GM21360 (cell line): Measurements from ENCODE around the gene LMNB1.
"Not testable (repeated sequence)": the region's sequence is repeated elsewhere in the genome, so short reads cannot be mapped to it uniquely, and the experiment has no call there.

Experiments used
- ATAC-seq: cut with Tn5 transposase; IDR thresholded peaks from one replicate; pipeline ENCODE4 v1.9.1; 2021; ENCODE audit warnings: mild to moderate bottlenecking, moderate library complexity; ENCODE audit not compliant: unreplicated experiment

Gene LMNB1

DNA sequence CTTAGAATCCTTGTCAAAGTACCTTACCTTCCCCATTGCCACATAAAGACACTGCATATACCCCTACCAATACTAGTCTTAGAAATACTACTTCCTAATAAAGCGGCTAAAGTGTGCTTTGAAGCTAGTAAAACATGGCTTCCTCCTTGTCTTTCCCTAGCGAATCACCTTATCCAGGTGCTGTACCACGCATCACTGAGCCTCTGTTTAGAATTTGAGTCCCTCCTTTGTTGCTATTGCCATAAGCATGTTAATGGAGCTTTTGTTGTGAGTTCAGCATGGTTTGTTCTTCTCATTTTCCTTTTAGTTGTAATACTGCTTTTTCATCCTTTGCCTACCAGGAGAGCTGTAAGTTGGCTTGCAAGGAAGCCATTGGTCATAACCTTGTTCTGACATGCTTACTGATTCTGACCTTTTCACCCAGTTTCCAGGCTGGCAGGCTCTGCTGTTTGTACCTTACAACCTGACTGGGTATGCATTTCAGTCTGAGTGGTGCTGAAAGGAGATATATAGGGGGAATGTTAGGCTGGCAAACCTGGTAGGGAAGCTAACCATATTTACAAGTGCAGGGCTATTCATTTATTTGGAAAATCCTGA is 49.8 kb downstream of the LMNB1 start:
- ATAC-seq: no peak

DNA sequence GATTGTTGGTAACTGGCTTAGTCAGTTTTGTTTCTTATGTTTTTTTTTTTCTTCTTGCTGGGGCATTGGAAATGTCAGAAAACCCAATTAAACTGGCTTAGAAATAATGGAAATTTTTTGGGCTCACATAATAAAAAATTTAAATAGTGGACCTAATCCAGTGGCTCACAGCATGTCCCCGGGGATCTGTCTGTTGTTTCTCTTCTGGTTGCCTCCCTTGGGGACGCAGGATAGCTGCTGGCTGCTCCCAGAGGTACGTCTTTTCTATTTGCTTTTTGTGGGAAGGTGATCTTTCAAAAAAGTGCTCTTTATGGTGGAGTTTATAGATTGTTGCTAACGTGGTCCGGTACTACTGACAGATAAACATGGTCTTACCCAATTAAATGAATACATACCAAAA is 52.2 kb downstream of the LMNB1 start:
- ATAC-seq: no peak

DNA sequence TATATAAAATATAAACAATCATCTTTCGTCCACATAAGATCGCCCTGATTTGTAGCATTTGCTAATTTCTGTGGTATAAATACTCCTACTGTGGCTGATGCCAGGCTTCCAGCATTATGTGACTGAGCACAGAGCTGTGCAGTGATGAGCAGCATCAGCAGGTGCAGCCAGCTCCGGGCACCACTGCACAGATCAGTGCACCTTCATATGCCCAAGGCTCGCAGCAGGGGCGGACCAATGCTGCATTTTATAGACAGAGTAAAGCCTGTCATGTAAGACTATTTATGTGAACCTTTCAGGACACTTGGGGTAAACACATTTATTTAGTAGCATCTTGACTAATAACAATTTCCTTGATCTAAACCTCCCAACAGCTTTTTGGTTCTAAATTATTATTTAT is 53.1 kb downstream of the LMNB1 start:
- no peak for ATAC-seq

DNA sequence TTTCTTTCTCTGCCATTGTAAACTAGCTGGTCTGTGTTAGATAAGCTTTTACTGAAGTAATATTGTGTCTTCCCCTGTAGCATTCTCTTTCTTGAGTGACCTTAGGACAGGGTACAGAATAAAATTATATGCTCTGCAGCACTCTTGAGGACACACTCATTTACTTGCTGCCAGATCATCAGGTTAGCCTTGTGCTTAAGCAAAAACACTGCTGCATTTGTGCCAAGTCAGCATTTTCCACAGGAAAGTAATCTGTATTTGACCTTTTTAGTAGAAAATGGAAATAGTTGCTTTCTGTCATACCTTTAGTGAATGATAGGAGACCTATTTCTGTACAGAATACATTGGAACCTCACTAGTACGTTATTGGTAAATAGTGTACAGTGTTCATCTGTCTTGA is 54.2 kb downstream of the LMNB1 start:
- no peak for ATAC-seq

DNA sequence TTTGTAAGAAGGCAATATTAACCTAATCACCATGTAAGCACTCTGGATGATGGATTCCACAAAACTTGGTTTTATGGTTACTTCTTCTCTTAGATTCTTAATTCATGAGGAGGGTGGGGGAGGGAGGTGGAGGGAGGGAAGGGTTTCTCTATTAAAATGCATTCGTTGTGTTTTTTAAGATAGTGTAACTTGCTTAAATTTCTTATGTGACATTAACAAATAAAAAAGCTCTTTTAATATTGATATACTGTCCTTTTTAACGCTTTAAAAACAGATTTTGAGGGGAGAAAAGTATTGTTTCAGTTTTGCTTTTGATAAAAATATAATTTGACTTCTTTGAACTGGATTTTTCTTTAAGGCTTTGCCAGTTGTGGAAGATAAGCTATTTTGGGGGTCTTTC is 59.8 kb downstream of the LMNB1 start:
- ATAC-seq: no peak

DNA sequence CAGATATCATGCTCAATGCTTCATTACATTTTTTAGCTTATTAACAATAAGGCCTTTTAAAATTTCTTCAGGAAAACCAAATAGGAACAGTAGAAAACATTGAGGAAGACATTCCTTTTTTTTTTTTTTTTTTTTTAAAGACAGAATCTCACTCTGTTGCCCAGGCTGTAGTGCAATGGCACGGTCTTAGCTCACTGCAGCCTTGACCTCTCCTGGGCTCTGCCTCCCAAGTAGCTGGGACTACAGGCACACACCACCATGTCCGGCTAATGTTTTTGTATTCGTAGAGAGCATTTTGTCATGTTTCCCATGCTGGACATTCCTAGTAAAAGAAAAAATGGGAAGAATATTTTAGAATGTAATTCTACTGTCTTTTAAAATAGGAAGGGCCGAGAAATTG is 60.3 kb downstream of the LMNB1 start:
- ATAC-seq: no peak

DNA sequence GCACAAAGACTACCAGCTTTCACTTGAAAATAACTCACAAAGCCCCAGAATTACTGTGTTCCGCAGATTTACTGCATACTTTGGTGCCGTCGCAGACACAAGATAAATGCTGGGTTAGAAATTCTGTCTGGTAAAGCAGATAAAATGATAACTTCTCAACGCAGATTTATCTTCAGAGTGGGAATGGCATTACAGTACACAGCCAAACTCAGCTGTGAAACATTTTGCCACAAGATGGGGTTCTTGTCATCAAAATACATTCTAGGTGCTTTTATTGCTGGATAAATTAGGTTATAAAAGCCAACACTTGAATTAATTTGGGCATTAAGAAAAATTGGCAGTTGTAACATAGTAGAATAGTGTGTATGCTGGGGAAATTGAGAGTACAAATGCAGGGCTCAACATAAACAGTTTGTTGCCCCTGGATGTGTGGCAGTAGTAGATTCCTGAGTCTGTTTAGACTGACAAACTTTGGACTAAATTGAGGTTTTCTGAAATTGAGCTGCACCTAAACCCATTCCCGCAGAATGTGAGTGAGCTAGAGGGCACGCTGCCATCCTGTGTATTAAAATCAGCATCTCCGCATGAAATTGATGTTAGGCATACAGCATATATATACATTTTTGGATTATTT is 61.1 kb downstream of the LMNB1 start:
- ATAC-seq: no peak

DNA sequence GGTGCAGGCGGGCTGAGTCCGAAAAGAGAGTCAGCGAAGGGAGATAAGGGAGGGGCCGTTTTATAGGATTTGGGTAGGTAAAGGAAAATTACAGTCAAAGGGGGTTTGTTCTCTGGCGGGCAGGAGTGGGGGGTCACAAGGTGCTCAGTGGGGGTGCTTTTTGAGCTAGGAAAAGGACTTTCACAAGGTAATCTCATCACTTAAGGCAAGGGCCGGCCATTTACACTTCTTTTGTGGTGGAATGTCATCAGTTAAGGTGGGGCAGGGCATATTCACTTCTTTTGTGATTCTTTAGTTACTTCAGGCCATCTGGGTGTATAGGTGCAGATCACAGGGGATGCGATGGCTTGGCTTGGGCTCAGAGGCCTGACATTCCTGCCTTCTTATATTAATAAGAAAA is 62.5 kb downstream of the LMNB1 start:
- ATAC-seq: not testable (repeated sequence)

DNA sequence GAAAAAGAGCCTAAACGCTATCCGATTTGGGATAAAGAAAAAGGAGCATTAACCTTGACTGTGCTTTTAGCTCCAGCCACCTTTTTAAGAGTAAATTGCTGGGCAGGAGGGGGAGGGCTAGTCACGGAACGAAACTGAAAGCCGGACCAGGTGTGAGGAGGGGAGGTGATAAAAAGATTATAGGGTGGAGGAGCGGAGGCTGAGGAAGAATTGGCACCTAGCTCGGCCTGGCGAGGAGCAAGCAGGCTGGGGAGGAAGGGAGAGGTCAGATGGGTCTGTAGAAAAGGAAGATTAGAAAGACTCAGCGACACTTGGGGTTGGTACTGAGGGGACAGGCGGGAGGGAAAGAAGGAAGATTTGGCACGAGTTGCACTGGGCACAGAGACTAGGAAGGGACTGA is 66.4 kb downstream of the LMNB1 start:
- ATAC-seq: not testable (repeated sequence)

DNA sequence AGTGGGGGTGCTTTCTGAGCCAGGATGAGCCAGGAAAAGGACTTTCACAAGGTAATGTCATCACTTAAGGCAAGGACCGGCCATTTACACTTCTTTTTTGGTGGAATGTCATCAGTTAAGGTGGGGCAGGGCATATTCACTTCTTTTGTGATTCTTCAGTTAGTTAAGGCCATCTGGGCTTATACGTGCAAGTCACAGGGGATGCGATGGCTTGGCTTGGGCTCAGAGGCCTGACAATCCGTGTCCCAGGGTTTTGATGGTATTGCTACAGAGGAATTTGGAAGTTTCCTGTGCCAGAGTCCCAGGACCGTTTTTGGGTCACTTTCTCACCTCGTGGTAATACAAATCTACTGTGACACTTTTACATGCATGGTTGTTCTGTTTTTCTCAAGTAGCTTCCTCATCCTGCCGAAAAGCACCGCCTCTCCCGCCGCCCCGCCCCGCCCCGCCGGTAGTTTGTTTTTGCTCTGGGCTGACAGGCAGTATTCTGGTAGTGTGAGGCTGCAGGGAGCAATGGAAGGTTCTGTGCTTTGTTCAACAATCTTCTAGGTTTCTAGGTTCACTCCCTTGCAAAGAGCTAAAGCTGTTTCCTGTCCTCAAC is 68.6 kb downstream of the LMNB1 start:
- ATAC-seq: peak; percentile 75

DNA sequence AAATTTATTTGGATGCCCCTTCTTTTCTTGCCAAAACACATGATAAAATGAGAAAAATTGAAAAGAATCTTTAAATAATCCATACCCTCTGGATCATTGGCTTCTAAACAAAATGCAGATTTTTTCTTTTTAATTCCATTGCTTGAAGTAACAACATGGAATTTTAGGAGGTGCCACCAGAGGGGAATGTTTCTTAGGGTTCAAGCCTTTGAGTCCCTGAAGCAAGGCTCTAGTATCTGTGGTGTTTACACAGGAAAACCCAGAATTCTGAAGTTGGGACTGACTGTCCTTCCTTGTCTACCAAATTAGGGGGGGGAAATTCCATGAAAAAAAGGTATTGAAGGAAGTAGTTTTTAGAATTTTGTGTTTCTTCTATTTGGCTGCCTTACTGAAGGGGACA is 69.4 kb downstream of the LMNB1 start:
- ATAC-seq: no peak

DNA sequence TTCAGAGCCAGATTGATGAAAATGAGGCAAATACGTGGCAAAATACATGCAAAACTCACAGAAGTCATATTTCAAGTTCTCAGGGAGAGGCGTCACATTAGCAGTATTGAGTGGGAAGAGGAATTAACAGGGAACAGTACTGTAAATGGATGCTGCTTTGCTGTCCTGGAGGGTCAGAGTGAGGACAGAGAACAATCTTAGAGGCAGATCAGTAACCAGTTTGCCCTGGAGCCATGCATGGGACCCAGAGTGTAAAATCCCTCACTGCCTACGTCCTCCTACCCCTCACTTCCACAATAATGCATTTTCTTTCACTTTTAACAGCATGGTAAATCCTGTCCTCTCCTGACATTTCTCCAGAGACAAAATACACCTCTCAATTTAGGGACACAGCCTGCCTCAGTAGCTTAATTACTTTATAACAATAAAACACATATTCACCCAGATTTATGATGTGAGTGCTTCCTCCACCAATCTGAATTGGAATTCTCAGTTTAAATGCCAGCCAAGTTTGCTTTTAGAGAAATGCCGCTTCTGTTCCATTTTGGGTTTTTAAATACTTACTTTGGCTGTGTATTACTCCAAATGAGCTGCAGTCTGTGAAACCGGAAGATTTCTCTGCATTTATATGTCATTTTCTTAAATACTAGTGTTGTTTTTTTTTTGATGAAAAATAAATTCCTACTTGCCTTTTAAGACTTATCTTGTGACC is 70.0 kb downstream of the LMNB1 start:
- no peak for ATAC-seq

DNA sequence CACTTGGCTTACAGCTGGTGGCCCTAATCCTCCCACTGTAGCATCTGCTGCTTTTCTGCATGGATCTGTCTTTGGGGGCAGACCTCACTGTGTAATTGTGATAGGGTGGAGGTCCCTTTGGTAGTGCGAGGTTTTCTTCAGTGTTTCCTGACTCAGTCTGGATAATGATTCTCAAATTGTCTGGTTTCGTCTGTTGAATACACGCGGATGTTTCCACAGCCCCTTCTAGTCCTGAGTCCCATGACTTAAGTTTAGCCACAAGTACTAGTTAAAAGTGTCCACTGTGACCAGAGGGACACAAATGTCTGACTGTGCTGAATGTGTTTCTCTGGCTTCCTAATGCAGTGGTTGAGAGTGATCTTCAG is 70.5 kb downstream of the LMNB1 start:
- ATAC-seq: no peak

DNA sequence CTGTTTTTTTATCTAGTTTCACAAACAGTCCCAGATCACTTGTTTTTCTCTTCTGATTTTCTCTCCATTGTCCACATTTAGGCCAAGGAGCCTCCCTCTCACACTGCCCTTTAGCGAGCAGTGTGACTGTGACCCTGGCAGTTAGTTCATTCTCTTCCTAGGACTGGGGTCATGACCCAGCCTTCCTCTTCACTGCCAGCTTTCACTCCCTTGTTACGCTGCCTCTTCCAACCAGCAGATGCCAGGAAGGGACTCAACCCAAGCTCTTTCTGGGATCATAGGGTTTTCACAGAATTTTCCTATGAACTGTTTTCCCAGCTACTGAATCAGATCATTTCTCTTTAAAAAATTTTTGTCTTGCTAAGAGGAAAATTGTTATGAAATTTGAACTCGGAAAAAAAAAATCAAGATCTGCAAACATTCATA is 70.9 kb downstream of the LMNB1 start:
- ATAC-seq: no peak

DNA sequence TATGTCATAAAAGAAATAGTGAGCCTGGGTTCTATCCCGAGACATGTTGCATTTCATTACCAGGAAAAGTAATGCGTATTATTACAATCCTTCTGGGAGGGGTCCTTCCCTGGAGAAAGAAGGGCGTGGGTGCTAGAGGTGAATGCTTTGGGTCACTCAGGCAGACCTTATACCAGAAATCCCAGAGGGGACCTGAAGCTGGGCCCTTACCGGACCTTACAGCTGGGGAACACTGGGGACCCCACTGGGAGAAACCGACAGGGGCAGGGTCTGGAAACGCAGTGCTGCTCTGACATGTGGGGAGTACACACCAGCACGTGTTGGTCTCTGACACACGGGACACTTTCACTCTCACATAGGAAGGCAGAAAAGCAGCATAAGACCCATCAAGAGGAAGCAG is 71.3 kb downstream of the LMNB1 start:
- no peak for ATAC-seq

DNA sequence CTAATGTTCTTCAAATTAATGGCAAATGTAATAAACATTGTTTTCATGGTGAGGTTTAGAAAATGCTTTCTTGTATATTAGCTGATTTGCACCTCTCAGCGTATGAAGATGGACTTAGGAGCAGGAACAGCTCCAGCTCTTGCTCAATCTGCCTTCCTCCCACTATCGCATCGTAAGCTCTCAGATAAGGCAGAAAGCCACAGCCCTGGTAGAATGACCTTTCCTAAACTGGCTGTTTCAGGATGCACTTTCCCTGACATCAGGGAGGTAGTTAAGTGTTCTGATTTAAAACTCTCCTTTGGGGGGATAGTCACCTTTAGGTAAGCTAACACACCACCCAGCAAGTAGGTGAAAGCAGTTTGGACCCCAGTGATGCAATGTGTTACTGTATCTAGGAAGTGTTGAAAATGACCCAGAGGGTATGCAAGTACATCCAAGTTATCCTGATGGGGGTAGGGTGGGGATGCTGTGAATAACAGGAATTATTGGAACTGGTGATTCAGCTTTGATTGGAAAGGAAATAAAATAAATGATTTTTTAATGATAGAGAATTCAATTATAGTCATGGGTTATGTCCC is 72.3 kb downstream of the LMNB1 start:
- no peak for ATAC-seq

DNA sequence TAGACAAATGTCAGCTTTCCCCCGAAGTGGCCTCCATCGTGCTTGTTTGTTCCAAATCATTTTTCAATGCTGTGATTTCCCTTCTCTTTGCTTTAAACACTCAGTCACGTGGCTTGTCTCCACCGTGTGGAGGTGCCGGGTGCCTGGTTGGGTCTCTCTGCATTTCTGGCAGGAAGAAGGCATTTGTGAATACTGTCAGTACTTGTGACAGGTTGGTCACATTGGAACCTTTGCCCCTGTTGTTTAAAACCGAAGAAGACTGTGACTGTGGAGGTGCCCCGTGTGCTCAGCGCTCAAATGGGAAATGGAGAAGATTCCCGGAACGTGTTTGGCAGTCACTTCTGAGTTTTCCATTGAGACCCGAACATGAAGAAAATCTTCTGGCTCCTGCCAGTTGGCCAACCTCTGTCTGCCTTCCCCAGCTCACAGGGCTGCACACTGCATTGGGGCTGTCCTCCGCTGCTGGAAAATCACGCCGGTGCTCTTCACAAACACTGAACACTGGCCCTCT is 74.6 kb downstream of the LMNB1 start:
- ATAC-seq: no peak

DNA sequence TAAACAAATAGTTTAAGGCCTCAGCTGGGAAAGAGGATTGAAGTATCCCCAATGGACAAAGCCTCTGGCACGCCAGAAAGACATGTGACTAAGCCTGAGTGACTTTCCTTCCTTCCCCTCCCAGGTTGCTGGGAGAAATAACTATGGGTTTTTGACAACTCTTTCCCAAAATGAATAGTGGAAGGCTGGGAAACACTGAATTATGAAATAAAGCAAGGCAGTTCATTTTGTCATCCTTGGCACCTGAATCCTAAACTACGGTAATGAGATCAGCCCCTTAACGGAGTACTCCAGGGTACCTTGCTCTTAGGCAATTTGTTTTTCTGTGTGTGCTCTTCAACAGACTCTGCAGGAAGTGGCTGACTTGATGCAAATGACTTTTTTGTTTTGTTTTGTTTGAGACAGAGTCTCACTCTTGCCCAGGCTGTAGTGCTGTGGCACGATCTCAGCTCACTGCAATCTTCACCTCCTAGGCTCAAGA is 75.2 kb downstream of the LMNB1 start:
- ATAC-seq: no peak

DNA sequence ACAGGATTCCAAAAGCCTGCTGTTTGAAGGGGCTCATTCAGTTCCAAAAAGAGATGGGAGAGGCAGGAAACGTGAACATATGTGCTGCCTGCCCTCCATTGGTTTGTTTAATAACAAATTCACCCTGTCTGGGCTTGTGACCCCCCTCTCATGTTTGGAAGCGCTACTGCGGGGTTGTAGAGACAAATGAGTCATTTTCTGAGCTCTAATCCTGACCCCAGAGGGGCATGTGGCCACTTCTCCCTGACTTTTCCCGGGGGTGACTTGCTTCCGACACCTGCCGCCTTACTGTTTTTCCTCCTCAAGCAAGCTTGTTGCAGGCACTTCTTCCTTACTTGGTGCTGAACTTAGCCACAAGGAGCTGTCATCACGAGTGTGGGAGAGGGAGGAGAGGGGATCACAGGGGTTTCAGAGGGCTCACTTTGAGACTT is 75.9 kb downstream of the LMNB1 start:
- ATAC-seq: no peak

DNA sequence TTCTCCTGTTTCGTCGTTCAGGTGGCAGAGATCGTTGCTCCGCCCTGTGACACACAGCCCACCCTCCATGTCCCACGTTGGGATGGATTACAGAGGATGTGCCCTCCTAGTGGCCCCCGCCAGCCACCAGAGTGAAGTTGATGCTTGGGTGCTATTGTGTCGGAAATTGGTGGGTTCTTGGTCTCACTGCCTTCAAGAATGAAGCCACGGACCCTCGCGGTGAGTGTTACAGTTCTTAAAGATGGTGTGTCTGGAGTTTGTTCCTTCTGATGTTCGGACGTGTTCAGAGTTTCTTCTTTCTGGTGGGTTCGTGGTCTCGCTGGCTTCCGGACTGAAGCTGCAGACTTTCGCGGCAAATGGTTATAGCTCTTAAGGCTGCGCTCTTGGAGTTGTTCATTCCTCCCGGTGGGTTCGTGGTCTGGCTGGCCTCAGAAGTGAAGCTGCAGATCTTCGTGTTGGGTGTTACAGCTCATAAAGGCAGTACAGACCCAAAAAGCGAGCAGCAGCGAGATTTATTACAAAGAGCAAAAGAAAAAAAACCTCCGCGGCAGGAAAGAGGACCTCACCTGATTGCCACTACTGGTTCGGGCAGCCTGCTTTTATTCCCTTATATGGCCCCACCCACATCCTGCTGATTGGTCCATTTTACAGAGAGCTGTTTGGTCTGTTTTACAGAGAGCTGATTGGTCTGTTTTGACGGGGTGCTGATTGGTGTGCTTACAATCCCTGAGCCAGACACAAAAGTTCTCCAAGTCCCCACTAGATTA is 76.8 kb downstream of the LMNB1 start:
- not testable (repeated sequence) for ATAC-seq
